NOMO-1 treated with dmso at 0.1 percent for 144 hours (cell line): ENCODE measurements around the gene C5orf63.
"Not testable (repeated sequence)": the region's sequence is repeated elsewhere in the genome, so short reads cannot be mapped to it uniquely, and the experiment has no call there.

Source experiments
- DNase-seq: peaks from one replicate; lab custom pipeline; 2025; ENCODE audit not compliant: unreplicated experiment; lab: John Stamatoyannopoulos, UW

The C5orf63 gene

DNA sequence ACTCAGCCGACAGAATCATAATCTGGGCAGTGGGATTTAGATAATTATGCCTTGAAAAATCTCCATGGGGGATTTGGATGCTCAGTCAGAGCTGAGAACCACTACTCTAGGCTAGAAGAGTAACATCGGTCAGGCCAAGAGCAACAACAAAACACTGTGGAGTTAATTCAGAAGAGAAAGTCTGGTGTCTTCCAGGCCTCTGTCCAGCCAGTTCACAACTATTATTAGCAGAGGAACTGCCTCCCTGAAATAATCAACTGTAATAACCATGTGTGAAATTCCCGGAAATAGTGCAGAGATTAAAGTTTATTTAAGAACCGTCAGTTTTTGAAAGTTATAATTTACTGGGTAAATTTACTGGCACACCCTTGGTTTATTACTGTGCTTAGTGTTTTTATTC is 34.8 kb downstream of the C5orf63 start:
- DNase-seq = no peak

DNA sequence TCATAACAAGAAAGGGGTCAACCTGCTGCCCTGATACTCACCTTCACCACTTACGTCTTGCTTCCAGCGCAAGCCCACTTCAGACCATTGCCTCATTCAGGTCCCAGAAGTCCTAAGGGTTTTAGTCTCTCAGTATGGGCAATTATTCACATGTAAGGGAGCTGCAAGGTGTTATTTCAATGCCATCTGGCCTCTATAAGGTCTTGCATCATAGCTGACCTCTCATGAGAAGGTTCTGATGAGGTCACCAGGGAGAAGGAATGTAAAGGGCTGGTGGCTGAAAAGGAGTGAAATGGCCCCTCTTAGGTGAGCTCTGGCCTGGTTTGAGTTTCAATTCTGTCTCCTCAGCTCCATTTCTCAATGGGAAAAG is 41.5 kb downstream of the C5orf63 start:
- no peak for DNase-seq

DNA sequence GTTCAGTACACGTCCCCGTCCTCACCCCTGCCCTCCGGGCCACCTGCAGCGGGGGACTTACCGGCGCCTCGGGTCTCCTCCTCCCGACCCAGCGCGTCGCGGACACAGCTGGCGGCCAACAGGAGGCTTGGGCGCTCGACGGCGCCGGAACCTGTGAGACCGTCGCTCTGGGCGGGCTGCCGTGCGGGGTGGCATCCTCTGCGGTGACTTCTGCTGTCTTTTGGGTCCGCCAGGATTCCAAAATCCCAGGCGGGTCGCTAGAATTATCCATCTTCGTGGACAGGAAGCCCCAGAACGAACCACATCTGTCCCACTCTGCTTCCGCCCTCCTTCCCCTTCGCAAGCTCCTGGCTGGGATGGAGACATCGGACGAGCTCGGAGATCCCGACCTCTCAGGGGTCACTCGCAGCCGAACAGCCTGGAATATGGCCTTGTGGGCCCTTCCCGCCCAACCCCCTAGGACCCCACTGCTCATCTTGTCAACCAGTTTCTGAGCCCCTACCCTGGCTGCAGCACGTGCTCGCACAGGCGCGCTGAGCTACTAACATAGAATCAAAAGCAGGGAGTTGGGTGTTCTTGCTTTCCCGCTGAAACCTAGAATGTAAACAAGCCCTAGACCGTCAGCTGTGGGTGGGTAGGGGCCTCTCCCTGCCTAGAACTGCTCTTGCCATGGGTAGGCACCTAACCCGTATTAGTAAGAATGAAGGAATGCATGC is 42.0 kb downstream of the C5orf63 start:
- no peak for DNase-seq

DNA sequence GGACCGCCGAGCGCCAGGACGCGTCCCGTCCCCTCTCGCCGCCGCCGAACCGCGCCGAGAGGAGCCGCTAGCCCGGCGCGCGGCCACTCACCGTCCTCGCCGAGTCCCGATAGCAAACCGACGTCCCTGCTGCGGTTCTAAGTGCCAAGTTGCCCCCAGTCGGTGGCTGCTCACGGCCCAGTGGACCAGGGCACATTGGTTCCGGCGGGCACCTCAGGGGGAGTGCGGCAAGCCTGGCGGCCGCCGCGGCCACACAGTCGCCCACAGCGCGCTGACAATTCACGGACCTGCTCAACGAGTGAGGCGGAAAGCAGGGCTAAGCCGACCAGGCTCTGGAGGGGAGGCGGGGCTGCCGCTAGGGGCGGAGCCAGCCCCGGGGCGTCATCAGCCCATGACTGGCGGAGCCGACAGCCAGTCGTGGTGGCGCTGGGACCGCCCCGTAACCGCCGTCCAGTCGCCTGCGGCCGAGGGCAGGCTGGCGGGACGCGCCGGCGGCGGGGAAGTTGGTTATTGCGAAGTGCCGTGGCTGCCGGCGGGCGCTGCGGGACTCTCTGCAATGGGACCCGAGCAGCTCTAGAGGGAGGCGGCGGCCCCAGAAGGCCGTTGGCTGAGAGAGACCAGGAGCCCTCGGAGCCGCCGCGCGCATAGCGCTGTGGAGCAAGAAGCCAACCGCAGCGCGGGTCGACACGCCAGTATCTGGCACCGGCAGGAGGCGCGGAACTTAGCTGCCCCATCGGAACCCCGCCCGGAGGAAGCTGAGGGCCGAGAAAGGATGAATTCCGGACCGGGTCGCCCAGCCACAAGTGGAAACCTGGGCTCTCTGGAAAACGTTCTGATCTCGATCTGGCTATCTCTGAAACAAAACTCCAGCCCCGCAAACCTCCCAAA is 42.8 kb downstream of the C5orf63 start, which contains the start of gene MARCHF3:
Gene MARCHF3, minus strand, starts transcription at position 300 of the 888 bp plus-strand sequence. CDS start 112,387 bp downstream, outside the sequence.
- peak; percentile 95 for DNase-seq

DNA sequence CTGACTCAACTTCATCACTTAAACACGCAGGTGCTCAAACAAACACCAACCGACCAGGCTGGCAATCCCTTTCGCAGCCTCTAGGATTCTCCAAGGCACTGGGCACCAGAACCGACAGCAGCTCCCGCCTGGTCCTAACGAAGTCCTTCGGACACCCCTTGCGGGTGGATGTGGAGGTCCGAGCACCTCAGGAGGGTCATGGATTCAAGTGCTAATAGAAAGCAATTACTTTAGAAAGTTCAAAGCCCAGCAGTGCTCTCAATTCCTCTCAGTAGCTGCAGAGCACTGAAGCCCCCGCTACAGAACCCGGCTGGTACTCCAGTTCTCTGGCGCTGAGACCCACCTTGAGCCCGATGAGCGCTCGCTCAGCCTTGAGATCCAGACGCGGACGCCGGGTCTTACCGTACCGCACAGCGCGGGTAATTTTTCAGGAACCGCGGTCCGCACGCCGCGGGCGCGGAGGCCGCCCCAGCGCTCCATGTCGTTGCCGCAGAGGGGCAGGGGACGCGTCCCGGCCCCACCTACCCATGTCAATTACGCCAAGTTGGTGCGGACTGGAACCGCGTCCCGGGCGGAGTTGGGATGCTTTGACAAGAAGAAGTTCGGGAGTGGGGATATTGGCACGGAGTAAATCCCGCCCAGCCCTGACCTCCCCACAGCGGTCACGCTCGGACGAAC is 43.6 kb downstream of the C5orf63 start:
- DNase-seq = peak; percentile 16

DNA sequence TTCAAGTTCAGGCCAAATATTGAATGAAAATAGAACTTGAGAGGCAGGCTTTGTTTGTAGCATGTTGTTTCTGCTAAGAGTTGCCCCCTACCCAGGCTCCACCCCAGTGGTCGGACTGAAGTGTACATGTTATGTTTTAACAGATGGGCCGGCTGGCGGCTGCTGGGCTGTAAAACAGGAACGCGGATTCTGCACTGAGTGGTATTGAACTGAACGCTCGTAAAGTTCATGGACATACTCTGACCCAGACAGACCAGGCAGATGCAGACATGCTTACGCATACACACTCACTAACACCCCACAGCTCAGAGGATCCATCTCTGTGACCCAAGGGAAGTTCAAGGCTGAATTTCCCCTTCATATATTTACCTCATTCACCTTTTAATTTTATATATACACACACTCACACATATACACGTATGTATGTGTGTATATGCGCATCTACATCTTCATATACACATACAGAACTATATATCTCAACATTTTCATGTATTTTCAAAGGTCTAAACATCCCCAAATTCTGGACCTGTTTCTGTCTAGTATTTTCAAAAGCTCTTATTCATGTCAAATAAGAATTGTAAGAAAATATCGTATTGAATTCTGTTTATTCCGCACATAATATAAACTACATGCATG is 44.4 kb downstream of the C5orf63 start:
- DNase-seq = peak; percentile 51

DNA sequence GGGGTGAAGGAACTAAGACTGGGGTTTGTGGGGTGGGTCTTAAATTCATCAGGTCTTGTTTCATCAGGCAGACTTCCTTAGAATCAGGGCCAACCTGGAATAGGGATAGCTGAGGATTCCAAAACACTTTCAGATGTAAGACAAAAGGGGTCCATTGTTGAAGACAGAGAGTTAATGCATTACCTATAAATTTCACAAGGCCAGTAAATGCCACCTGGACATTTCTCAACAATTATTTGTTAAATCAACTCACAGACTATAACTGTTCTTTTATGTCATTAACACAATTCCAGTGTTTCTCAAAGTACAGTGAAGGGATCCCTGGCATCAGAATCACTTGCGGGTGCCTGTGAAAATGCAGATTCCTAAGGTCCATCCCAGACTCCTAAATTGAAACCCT is 45.8 kb downstream of the C5orf63 start:
- no peak for DNase-seq

DNA sequence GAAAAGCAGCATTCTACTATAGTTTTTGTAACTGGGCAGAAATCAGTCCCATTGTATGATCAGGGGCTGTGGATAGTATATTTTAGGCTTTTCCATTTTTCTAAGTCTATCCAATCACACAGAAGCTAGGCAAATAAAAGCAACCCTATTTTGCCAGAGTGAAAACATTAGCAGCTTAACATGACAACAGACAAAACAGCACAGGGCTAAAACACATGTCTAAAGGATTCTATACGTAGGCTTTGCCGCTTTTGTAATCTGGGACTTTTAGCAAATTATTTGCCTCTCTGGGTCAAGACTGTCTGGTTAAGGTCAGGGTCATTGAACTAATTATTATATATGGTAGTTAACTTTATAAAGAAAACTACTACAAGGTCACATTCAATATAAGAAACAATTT is 47.1 kb downstream of the C5orf63 start:
- no peak for DNase-seq

DNA sequence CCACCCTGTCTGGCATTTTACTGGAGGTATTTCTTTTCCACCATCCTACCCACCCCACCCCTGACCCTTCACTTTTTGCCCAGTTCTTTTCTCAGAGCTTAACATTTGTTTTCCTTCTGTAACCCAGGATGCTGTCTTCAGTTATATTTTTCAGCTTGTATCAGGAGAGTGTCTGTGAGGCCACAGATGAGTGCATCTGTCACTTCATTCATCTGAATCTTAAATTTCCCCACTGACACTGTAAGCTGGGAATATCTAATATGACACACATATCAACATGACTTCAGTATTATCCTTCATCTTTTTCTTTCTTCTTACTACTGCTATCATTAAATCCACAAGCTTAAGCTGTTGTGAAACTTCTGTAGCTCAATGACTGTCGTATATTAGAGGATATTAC is 47.8 kb downstream of the C5orf63 start:
- DNase-seq = no peak

DNA sequence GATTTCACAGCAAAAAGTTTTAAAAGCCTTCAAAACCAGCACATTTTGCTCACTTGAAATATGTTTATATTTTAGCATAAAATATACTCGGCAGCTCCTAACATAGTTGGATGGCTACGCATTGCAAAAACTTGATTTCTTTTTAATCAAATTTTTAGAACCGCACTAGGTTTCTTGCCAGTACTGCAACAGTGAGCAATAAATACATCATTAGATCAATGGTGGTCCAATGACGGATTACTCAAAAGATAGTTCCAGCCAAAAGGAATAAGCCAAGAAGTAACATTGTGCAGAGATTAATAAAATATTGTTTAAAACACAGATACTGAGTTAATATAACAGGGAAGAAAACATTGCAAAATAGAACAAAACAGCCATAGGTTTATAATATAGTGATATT is 48.5 kb downstream of the C5orf63 start:
- DNase-seq = no peak

DNA sequence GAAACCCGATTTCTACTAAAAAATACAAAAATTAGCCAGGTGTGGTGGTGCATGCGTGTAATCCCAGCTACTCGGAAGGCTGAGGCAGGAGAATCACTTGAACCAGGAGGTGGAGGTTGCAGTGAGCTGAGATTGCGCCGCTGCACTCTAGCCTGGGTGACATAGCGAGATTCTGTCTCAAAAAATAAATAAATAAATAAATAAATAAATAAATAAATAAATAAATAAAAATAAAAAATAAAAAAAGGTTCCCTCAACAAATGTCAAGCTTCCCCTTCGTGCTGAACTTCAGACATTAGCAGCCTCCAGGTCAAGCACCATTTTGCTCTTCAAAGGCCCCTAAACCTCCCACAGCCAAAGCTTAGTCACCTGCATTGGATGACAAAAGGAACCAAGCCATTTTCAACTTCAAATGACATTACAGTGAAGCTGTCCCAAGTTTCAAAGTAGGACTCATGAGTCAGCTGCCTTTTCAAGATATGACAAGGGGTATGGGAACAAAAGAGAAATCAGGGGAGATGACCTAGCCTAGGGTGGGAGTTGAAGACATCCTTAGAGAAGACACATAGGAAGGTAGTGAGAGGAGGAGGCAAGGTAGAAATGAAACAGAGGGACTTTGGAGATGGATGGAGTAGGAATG is 49.6 kb downstream of the C5orf63 start:
- not testable (repeated sequence) for DNase-seq

DNA sequence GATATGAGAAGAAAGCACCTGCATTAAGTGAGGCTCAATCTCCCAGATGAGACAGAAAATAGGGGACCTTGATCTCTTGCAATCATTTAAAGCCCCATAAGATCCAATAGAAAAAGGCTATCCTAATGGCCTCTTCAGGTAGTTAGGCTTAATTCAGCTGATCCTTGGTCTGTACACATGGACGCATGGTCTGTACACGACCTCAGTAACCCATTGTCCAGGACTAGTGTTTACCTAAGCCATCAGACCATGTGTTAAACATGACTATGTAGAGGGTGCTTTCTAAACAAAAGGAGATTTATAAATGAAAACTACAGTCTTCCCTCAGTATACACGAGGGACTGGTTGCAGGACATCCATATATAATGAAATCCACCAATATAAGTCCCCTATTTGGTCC is 50.5 kb downstream of the C5orf63 start:
- no peak for DNase-seq

DNA sequence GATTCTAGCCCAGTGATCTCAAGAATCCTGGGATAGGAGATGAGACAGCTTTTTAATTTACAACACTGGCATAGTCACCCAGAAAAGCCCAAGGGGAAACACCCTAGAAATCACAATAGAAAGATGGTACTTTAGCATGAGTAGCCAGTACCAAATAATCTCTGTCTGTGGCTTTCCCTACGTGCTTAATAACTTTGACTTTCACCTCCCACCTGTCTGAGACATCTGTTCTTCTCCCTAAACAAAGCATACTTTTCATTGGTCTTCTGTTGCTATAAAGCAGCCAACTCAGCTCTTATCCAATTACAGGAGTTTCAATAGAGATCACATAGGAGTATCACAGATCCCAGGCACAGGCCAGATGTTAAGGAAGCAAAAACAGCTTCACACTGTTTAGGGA is 53.4 kb downstream of the C5orf63 start:
- no peak for DNase-seq

DNA sequence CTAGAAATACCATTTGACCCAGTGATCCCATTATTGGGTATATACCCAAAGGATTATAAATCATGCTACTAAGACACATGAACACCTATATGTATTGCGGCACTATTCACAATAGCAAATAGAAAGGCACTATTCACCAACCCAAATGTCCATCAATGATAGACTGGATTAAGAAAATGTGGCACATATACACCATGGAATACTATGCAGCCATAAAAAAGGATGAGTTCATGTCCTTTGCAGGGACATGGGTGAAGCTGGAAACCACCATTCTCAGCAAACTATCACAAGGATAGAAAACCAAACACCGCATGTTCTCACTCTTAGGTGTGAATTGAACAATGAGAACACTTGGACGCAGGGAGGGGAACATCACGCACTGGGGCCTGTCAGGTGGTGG is 56.6 kb downstream of the C5orf63 start:
- DNase-seq = not testable (repeated sequence)

DNA sequence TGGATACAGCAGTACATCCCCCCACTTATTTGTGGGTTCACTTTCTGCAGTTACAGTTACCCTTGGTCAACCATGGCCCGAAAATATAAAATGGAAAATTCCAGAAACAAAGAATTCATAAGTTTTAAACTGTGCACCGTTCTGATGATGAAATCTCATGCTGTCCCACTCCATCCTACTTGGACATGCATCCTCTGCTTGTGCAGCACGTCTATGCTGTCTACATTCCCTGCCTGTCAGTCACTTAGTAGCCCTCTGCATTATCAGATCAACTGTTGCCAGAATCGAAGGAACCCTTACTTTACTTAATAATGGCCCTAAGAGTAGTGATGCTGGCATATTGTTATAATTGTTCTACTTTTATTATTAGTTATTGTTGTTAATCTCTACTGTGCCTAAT is 57.6 kb downstream of the C5orf63 start:
- no peak for DNase-seq

DNA sequence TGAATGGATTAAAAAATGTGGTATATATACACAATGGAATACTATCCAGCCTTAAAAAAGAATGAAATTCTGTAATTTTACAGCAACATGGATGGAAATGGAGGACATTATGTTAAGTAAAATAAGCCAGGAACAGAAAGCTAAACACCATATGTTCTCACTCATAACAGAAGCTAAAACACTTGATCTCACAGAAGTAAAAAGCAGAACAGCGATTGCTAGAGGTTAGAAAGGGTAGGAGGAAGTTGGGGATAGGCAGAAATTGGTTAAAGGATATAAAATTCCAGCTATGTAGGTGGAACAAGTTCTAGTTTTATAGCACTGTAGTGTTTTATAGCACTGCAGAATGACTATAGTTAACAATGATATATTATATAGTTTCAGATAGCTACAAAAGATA is 58.7 kb downstream of the C5orf63 start:
- peak; percentile 29 for DNase-seq

DNA sequence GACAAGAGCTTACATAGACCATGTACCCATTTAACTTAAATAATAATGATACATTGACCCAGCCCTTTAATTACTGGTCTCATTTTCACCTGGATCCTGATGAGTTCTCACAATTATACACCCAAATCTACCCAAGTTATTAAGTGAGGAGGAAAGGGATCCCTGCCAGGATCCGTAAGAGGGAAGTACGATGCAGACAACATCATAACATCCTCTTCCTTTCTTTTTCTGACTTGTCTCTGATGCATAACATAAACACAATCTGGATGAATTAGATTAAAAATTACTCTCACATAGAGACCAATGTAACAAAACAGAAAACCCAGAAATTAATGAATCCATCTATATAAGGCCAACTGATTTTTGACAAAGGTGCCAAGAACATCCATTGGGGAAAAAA is 59.9 kb downstream of the C5orf63 start:
- DNase-seq = no peak

DNA sequence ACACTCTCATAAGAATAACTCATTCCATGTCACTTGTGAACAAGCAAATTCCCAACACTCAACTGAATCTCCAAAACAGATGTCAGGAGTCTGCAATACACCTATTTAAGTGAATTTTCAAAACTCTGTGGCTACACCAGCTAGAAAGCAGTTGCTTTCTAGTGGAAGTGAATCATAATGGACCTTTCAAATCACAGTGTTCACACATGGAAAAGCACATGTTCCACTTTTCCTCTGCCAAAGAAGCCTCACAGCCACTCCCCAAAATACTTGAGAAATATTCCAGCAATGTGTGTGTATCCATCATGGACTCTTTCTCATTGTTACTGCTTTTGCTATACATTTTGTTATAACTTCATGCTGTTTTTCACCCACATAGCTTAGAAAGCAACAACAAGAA is 60.4 kb downstream of the C5orf63 start:
- no peak for DNase-seq

DNA sequence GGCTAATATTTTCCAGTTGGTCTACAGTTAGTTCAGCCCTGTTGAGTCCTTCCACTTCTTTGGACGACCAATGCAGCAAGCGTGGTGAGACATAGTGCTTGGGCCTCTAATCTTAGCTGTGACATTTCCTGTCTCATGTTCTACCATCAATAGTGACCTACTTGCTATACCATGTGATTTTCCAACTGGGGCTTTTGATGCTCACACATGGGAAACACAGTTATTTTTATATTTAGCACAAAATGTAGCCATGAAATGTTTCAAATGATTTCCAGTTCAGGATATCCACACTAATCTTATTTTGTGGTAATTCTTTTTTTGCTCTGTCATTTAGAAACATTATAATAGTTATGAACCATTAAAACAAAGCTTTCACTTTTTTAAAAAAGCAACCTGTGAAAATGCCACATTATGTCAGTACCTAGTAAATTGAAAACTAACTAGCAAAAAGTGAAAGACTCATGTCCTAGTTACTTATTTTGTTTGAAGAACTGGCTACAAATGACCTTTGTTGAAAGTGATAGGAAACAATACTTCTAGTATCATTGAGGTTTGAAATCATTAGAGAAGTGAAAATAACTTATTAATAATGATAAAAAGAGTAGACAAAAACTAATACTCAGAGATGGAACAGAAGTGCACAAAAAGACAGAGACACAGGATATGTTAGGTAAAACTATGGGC is 61.2 kb downstream of the C5orf63 start:
- DNase-seq = no peak

DNA sequence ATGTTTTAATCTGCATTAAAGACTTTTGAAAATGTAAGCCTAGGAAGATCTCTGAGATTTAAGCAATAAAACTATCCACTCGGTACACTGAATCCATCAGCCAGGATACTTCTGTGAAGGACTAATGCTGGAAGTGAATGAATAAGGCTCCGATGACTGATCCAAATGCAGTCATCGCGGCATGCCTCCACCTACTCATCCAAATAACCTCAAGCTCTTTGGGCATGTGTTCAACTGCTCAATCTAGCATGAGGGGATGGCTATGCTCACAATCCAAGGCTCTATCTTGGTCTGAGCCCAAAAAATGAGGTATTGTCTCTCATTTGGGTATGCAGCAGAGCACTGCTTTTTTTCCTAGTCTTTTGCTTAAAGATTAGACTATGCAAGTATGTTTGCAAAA is 62.1 kb downstream of the C5orf63 start:
- DNase-seq = no peak
